NCI-H2196 (cell line): ENCODE measurements around the gene SHC3.

Source experiments
- DNase-seq: peaks from one replicate; lab custom pipeline; 2025; ENCODE audit not compliant: unreplicated experiment; lab: John Stamatoyannopoulos, UW

The SHC3 gene

GRCh38 chr9:88988796-88989641, 189.6 kb downstream of the SHC3 start:
- DNase-seq, result no peak

GRCh38 chr9:88987661-88988060, 191.0 kb downstream of the SHC3 start:
- DNase-seq, result no peak

GRCh38 chr9:88986776-88987175, 191.8 kb downstream of the SHC3 start:
- DNase-seq, result no peak

- DNase-seq, result no peak
These were observed 193.0 kb downstream of the SHC3 start for GRCh38 chr9:88985616-88986015.

GRCh38 chr9:88984543-88984883, 194.1 kb downstream of the SHC3 start:
- DNase-seq, result no peak

GRCh38 chr9:88983865-88984542, 194.6 kb downstream of the SHC3 start:
- DNase-seq, result no peak

GRCh38 chr9:88980740-88981203, 197.8 kb downstream of the SHC3 start:
- no peak for DNase-seq

- DNase-seq, result no peak
These were observed 198.8 kb downstream of the SHC3 start for GRCh38 chr9:88979791-88980190.

GRCh38 chr9:88979021-88979420, 199.6 kb downstream of the SHC3 start:
- no peak for DNase-seq

GRCh38 chr9:88978034-88978433, 200.6 kb downstream of the SHC3 start:
- DNase-seq, result no peak

- no peak for DNase-seq
These were observed 201.7 kb downstream of the SHC3 start for GRCh38 chr9:88976890-88977257.

- DNase-seq, result no peak
These were observed 202.4 kb downstream of the SHC3 start for GRCh38 chr9:88975966-88976889.

- DNase-seq, result no peak
These were observed 204.0 kb downstream of the SHC3 start for GRCh38 chr9:88974641-88975040.

- no peak for DNase-seq
These were observed 205.2 kb downstream of the SHC3 start for GRCh38 chr9:88973281-88974045.

- DNase-seq, result no peak
These were observed 206.2 kb downstream of the SHC3 start for GRCh38 chr9:88972401-88972800.

GRCh38 chr9:88971131-88971960, 207.3 kb downstream of the SHC3 start:
- DNase-seq, result no peak

- no peak for DNase-seq
These were observed 208.8 kb downstream of the SHC3 start for GRCh38 chr9:88969646-88970373.

- no peak for DNase-seq
These were observed 209.8 kb downstream of the SHC3 start for GRCh38 chr9:88968799-88969198.
